Subcutaneous abdominal adipose tissue (tissue), 5 donors: ENCODE measurements around the gene IL1RAPL1.

ENCODE experiments used
- H3K27ac ChIP-seq: one replicate; pipeline ENCODE4 v1.7.0; 2013; ENCODE audit warnings: low read depth, mild to moderate bottlenecking, inconsistent platforms, low read length, moderate library complexity
- H3K27me3 ChIP-seq, 5 donors: one replicate each; pipeline ENCODE4 v1.7.0; 2013; ENCODE audit warnings: low read length in 5 of 5, inconsistent platforms in 1 of 5; ENCODE audit not compliant: control insufficient read depth in 5 of 5, insufficient read depth in 4 of 5
- H3K36me3 ChIP-seq, 5 donors: one replicate each; pipeline ENCODE4 v1.7.0; 2013; ENCODE audit warnings: low read length in 5 of 5; ENCODE audit not compliant: control insufficient read depth in 5 of 5, insufficient read depth in 5 of 5
- H3K4me1 ChIP-seq, 5 donors: one replicate each; pipeline ENCODE4 v1.7.0; 2013; ENCODE audit warnings: low read length in 5 of 5, mild to moderate bottlenecking in 3 of 5, moderate library complexity in 1 of 5; ENCODE audit not compliant: control insufficient read depth in 5 of 5, insufficient read depth in 5 of 5
- H3K4me3 ChIP-seq, 5 donors: one replicate each; pipeline ENCODE4 v1.7.0; 2013; ENCODE audit warnings: low read length in 5 of 5, low read depth in 1 of 5
- H3K9ac ChIP-seq, 5 donors: one replicate each; pipeline ENCODE4 v1.7.0; 2013; ENCODE audit warnings: low read length in 5 of 5, mild to moderate bottlenecking in 4 of 5, moderate library complexity in 3 of 5
- H3K9me3 ChIP-seq, 5 donors: one replicate each; pipeline ENCODE4 v1.7.0; 2013; ENCODE audit warnings: low read length in 5 of 5; ENCODE audit not compliant: control insufficient read depth in 5 of 5
- donor health status: healthy.
- donor health status: healthy.
- donor health status: healthy.
- donor health status: healthy.
- donor health status: healthy.

IL1RAPL1 gene

DNA sequence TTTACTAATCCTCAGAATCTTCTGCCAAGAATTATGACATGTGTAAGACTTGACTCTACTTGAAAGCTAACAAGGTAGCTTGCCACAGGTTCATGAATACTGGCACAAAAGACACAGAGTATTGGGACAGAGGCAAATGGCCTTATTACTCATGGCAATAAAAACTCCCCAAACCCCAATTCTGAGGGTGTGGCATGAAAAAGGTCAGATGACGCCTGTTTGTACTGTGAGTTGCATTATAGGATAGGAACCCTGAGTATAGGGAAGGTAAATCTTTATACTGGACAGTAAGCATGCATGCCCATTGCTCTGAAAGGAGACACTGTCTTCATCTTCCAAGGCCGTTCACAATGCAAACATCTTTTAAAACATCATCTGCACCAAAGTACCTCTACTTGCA lies 600.0 kb downstream of the IL1RAPL1 start:
- Histone ChIP-seq H3K9me3 (no peaks in the 10 kb centered on the region), H3K36me3 (no peaks in the 10 kb centered on the region), H3K4me3 (no peak overlapping the region), H3K27ac (no peak overlapping the region), H3K27me3 (peaks cover 0 to 3% (median 0%) of the 10 kb centered on the region in 5 donors), H3K4me1 (no peaks in the 10 kb centered on the region), H3K9ac (no peak overlapping the region)

DNA sequence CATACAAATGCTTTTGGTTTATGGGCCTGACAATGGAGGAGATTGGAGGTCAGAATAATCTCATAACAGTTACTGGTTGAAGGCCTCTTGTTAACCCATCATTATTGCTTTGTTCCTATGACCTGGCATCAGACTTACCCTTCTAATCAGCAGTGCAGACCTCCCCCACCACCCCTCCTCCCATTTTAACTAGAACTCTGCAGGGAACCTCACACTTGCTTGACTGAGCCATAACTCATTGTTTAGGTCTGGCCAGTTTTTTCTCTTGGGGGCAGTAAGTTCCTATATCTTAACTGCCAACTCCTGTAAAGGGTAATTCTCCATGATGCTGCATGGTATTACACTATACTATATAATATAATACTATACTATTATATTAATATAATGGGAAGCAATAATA lies 609.3 kb downstream of the IL1RAPL1 start:
- Histone ChIP-seq H3K27me3 (no peaks in the 10 kb centered on the region), H3K4me1 (no peaks in the 10 kb centered on the region), H3K4me3 (no peak overlapping the region), H3K27ac (no peak overlapping the region), H3K9ac (no peak overlapping the region), H3K9me3 (no peaks in the 10 kb centered on the region), H3K36me3 (no peaks in the 10 kb centered on the region)

DNA sequence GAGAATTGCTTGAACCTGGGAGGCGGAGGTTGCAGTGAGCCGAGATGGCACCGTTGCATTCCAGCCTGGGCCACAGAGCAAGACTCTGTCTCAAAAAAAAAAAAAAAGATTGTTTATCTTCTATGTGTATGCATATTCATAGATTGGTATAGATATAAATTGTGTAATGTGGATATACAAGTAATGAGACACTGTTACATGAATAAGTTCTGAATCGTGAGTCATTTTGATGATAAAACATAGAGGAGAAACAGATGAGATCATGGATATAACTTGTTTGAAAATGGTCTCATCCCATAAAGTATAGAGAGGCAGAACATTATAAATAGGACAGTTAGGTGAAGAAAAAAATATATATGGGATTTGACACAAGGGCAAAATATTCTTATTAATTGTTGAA lies 628.0 kb downstream of the IL1RAPL1 start:
- no peaks in the 10 kb centered on the region for H3K4me1 ChIP-seq
- no peaks in the 10 kb centered on the region for H3K36me3 ChIP-seq
- H3K9ac ChIP-seq, result no peak overlapping the region
- no peak overlapping the region for H3K27ac ChIP-seq
- H3K27me3 ChIP-seq, result no peaks in the 10 kb centered on the region
- H3K9me3 ChIP-seq, result no peaks in the 10 kb centered on the region
- H3K4me3 ChIP-seq, result no peak overlapping the region

DNA sequence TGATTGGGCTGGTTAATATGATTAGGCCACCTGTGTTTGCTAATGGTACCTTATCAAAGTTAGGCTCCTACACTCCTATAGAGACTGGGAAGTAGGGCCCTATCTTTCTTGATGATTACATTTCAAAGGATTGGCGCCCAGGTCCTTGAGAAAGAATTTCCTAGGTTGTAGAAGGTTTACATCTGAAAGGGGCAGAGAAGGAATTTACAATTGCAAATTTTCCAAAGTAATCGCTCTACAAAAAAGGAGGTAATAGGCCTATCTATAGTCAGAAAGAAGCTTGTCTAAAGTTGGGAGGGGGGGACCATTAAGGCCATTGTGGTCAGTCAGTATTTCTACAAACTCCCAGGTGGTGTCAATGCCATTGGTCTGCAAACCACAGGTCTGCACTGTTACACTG lies 638.4 kb downstream of the IL1RAPL1 start:
- no peaks in the 10 kb centered on the region for H3K9me3 ChIP-seq
- no peaks in the 10 kb centered on the region for H3K36me3 ChIP-seq
- H3K9ac ChIP-seq, result no peak overlapping the region
- no peaks in the 10 kb centered on the region for H3K4me1 ChIP-seq
- H3K27me3 ChIP-seq, result no peaks in the 10 kb centered on the region
- H3K4me3 ChIP-seq, result no peak overlapping the region
- H3K27ac ChIP-seq, result no peak overlapping the region

DNA sequence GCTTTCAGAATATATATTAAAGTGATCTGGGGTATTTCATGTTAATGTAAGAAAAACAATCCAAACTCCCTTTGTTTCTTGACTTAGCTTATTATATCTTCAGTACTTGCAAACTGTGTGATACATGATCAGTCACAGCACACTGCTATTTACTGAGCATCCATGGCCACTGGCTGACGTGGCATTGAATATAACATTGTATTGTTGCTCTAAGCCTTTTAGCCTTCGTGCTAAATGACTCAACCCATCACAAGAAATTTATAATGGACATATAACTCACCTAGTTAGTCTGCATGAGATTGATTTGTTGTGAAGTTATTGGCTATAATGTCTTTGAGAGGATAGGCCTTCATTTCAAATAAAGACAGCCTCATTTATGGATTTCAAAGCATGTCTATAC lies 642.6 kb downstream of the IL1RAPL1 start:
- no peak overlapping the region for H3K9ac ChIP-seq
- no peak overlapping the region for H3K4me3 ChIP-seq
- no peaks in the 10 kb centered on the region for H3K9me3 ChIP-seq

DNA sequence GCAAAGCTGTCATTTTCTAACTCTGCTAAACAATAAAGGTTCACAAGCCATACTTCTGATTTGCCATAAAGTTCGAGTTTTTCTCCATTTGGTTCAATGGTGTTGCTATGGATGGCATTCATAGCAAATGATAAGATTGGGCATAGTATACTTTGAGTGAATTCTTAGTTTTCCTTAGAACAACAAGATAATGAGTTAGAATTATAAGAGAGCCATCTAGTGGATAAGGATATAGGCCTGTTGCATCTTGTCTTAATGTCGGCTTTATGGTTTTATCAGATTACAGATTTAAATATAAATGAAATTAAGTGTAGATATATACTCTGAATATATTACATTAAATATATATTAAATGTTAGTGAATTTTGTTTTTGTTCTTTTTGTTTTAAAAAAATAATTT lies 644.6 kb downstream of the IL1RAPL1 start:
- Histone ChIP-seq H3K36me3 (no peaks in the 10 kb centered on the region), H3K4me1 (no peaks in the 10 kb centered on the region), H3K27ac (no peak overlapping the region), H3K4me3 (no peak overlapping the region), H3K9ac (no peak overlapping the region), H3K27me3 (no peaks in the 10 kb centered on the region), H3K9me3 (no peaks in the 10 kb centered on the region)

More for the DNA sequence above, 642.6 kb downstream of the IL1RAPL1 start:
- Histone ChIP-seq H3K27me3 (no peaks in the 10 kb centered on the region), H3K36me3 (no peaks in the 10 kb centered on the region), H3K4me1 (no peaks in the 10 kb centered on the region), H3K27ac (no peak overlapping the region)

- Histone ChIP-seq H3K4me3 (no peak overlapping the region), H3K27me3 (no peaks in the 10 kb centered on the region), H3K9ac (no peak overlapping the region), H3K27ac (no peak overlapping the region), H3K36me3 (no peaks in the 10 kb centered on the region), H3K4me1 (no peaks in the 10 kb centered on the region), H3K9me3 (no peaks in the 10 kb centered on the region)
Measured at GRCh38 chrX:29233592-29234183, 646.4 kb downstream of the IL1RAPL1 start.

- no peak overlapping the region for H3K9ac ChIP-seq
- H3K4me3 ChIP-seq, result no peak overlapping the region
- H3K36me3 ChIP-seq, result no peaks in the 10 kb centered on the region
Measured at GRCh38 chrX:29237972-29238371, 650.7 kb downstream of the IL1RAPL1 start.

GRCh38 chrX:29241809-29242208 lies 654.6 kb downstream of the IL1RAPL1 start:
- no peaks in the 10 kb centered on the region for H3K4me1 ChIP-seq
- H3K27ac ChIP-seq, result no peak overlapping the region
- H3K9me3 ChIP-seq, result peaks cover 0 to 2% (median 0%) of the 10 kb centered on the region in 5 donors
- no peak overlapping the region for H3K9ac ChIP-seq
- H3K27me3 ChIP-seq, result peaks cover 0 to 3% (median 0%) of the 10 kb centered on the region in 5 donors
- H3K4me3 ChIP-seq, result no peak overlapping the region
- H3K36me3 ChIP-seq, result no peaks in the 10 kb centered on the region

More at GRCh38 chrX:29237972-29238371, 650.7 kb downstream of the IL1RAPL1 start:
- no peaks in the 10 kb centered on the region for H3K4me1 ChIP-seq
- no peaks in the 10 kb centered on the region for H3K9me3 ChIP-seq
- H3K27me3 ChIP-seq, result peaks cover 0 to 2% (median 0%) of the 10 kb centered on the region in 5 donors
- H3K27ac ChIP-seq, result no peak overlapping the region

- Histone ChIP-seq H3K9me3 (peaks cover 0 to 2% (median 0%) of the 10 kb centered on the region in 5 donors), H3K27ac (no peak overlapping the region), H3K4me1 (no peaks in the 10 kb centered on the region), H3K9ac (no peak overlapping the region), H3K27me3 (peaks cover 0 to 3% (median 0%) of the 10 kb centered on the region in 5 donors), H3K36me3 (no peaks in the 10 kb centered on the region), H3K4me3 (no peak overlapping the region)
Measured at GRCh38 chrX:29242856-29243255, 655.6 kb downstream of the IL1RAPL1 start.
